Dermis blood vessel endothelial cell (primary cell): ENCODE results near the gene GDF9. TPM values are rescaled to one million over a fixed set of nuclear protein-coding genes. Genes with fewer than 3 reads are reported as not detected.

Experiments
- DNase-seq: peaks from one replicate; pipeline ENCODE4 v3.0.0; 2010
- total RNA-seq: library from RNA; depleted of rRNA; stranded (reverse); fragments of >200 nt; gene quantifications from 2 replicates; pipeline ENCODE4 v1.2.3, GENCODE V29; 2014

GDF9 gene, protein sequence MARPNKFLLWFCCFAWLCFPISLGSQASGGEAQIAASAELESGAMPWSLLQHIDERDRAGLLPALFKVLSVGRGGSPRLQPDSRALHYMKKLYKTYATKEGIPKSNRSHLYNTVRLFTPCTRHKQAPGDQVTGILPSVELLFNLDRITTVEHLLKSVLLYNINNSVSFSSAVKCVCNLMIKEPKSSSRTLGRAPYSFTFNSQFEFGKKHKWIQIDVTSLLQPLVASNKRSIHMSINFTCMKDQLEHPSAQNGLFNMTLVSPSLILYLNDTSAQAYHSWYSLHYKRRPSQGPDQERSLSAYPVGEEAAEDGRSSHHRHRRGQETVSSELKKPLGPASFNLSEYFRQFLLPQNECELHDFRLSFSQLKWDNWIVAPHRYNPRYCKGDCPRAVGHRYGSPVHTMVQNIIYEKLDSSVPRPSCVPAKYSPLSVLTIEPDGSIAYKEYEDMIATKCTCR
- 0.14 TPM in 1 of 2 replicates, not detected in the other for total RNA-seq

DNA sequence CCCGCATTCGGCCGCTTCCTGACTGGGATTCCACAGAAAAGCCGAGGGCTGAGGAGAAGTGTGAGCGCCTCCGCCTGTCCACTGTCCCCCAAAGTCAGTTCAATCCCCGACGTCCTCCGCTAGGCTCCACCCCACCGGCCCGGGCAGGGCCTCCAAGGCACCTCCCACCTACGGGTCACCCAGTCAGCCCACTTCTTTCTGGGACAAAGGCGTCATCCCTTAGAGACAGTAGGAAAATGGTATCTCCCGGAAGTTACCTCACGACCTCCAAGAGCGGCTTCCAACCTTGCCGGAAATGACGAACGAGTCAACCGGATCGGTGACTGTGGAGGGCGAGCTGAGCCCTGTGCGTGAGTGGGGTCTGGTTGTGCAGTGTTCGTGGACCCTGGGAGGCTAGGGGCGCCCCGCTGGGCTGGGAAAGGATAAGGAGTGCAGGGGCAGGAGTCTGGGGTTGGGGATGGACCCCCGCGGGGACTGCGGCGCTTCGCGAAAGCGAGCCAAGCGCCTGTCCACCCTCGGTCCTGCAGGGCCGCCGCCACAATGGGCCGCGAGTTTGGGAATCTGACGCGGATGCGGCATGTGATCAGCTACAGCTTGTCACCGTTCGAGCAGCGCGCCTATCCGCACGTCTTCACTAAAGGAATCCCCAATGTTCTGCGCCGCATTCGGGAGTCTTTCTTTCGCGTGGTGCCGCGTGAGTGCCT lies at the start of gene GDF9, which contains the start of gene UQCRQ:
TSS of gene GDF9 (minus strand) at position 128 of the 704 bp plus-strand sequence. CDS start 1,936 bp downstream, outside the sequence.
TSS of gene UQCRQ (plus strand) at position 301 of the 704 bp plus-strand sequence. CDS start at position 541, 240 bp downstream.
- peak; percentile 100 for DNase-seq

- DNase-seq = peak; percentile 48
Measured at GRCh38 chr5:132915681-132916080, 49.4 kb upstream of the GDF9 start.

DNA sequence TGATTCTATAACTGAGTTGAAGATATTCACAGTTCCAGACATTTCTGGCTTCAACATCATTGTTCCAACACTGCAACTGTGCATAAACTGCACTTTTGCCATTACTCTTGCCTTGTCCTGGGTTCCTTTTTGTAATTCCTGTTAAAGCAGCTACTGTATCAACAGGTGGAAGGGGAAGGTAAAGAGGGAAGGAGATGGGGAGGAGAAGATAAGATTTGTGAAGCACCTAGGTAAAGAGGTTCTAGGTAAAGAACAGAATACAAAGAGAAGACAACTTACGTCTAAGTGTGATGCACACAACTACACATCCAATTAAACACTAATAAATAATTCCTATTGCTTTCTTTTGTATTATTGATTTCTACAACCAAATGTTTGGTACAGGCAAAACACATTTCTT lies 43.4 kb upstream of the GDF9 start:
- DNase-seq = no peak

DNA sequence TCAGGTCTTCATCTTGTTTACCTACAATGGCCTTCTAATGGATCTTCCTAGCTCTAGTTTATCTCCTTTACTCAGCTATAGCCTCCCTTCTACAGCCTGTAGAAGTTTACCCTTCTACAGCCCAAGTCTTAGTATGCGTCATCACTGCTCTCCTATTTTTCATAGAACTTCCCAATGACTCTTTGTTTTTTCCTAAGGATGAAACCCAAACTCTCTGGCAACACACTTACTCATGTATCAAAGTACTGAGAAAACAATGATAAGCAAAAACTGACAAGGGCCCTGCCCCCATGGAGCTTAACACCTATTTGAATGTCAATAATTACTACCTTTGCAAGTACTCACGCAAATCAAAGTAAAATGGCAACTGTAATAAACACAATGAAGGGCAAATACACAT lies 40.9 kb upstream of the GDF9 start:
- DNase-seq = peak; percentile 83

- DNase-seq = peak; percentile 46
Measured at GRCh38 chr5:132905938-132906337, 39.7 kb upstream of the GDF9 start.

- DNase-seq = no peak
Measured at GRCh38 chr5:132901730-132902129, 35.5 kb upstream of the GDF9 start.

DNA sequence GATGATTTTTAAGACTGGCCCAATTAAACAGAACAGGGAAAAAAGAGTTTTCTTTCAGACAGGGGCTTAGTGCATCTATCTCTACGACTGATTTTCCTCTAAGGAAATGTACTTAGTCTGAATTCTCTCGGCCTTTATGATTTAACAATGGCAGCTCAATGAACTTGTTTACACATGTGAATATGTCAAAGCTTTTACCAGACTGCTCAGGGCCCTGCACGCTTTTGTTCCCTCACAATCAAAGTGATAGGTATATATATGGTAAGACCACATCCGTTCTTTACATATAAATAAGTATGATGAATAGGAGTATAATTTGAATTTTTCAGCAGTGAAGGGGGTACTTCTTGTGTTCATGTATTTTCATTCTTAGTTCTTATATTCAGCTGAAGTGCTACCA lies 34.8 kb upstream of the GDF9 start:
- no peak for DNase-seq

GRCh38 chr5:132898094-132898493 lies 31.8 kb upstream of the GDF9 start:
- DNase-seq = no peak

DNA sequence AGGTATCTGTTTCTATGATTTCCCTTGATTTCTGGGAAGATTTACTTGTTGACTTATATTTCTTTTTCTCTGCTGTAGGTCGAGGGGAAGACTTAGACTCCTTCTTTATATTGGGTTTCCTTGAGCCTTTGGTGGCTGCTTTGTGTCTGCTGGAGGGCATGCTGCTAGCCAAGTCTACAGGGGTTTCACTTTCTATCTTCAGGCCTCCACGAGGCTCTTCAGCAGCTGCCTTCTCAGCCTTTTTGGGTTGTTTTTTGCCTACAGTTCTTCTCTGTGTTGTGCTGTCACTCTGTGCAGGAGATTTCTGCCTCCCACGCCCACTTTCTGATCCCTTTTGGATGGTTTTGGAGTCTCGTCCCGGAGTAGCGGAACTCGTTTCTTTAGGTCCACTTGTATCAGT lies 30.4 kb upstream of the GDF9 start:
- no peak for DNase-seq

DNA sequence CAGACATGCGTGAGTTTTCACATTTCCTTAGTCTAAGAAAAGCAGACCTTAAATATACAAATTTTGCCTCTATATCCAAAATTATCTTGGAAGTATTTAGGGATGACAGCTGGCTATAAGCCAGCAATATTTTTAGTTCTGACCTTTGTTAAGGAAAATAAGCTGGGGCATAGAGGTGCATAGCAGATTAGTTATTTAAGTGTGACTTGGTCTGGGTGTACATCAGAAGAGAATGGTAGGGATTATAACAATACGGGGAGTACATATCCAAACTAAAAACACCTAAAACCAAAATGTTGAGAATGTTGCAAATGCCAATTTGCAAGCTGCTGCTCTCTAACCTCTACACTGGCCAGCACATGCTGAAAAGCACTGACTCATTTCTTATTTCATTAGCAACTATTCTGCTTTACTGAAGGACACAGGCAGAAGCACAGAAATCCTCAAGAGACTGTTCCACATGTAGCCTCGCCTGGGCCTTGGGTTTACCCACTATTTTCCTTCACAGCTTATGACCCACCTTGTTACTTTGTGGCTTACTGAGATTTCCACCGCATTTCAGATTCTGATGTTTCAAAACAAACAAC lies 29.5 kb upstream of the GDF9 start:
- no peak for DNase-seq

DNA sequence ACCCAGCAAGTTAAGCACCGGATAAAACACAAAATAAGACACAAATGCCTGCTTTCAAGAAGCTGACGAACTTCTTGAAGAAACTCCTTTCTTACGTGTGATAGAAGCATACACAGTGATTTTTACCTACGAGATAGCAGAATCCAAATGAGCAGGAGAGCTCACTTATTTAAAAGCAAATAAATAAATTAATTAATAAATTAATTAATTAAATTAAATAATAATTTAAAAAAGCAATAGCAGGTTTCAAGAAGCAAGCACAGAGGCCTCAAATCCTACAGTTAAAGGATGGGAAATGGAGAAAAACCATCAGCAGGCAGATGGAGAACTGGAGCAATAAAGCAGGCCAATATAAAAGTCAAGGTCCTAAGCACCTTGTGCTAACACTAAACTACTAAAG lies 24.5 kb upstream of the GDF9 start:
- no peak for DNase-seq

GRCh38 chr5:132889501-132889900 lies 23.2 kb upstream of the GDF9 start:
- no peak for DNase-seq

GRCh38 chr5:132887283-132887682 lies 21.0 kb upstream of the GDF9 start:
- no peak for DNase-seq

GRCh38 chr5:132886064-132886823 lies 20.0 kb upstream of the GDF9 start:
- no peak for DNase-seq

DNA sequence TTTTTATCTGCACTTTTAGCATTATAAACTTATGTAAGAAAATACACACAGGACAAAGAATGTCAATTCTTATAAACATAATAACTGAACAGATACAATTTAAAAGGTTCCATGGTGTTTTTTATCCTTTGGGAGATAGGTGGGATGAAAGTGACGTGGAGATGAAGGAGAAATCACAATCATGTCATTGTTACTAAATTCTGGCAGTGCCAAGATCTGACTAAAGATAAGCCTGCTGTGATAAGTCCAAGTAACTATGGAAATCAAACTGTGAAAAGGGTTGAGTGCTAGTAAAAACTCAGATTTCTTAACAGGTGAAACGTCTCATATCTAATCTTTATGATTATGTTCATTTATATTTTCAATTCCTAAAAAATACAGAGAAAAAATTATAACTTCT lies 18.3 kb upstream of the GDF9 start:
- no peak for DNase-seq

- peak; percentile 90 for DNase-seq
Measured at GRCh38 chr5:132883261-132883834, 17.1 kb upstream of the GDF9 start.

- DNase-seq = peak; percentile 34
Measured at GRCh38 chr5:132877938-132878337, 11.7 kb upstream of the GDF9 start.

DNA sequence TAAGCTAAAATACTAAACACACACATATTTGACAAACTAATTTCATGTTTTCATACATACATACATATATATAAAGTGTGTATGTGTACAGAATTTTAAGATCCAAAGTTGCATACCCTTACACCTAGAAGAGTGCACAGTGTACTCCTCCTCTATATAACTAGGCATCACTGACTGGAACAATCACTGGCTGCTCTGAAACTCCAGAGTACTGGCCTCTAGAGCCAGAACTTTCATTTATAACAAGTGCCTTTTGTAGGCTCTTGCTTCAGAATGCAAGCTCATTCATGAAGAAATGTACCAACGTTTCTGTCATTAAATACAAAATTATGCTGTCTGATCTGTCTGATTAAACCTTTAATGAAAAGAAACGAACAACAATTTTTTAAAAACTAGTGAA lies 11.2 kb upstream of the GDF9 start:
- no peak for DNase-seq

DNA sequence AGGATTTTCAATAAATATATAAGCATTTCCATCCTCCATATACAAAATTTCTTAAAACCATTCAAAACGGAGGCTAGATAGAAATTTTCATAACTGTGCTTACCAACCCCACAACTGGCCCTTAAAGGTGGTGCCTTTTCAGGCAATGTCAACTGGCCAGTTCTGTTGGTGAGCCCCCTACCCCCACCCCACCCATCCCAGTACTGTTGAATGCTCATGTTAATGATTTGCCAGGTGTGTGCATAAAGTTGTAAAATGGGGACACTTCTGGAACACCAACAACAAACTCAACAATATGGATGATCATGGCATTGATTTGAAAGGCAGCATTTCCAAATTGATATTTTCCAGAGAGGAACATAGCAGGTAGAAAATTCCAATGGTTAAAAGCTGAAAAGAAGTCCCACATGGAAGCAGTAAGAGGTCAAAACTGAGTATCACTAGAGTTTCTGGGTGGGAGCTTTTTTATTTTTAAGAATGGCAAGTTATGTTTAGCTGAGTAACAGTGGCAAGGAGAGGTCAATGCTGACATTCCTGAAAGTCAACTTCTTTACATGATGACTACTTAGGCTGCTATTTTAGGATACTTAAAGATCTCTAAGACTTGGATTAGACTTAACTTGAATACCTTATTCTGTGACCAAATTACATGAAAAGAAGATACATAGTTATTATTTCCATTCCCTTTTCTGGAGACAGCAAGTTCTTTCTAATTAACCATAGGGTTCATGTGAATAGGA lies 9.9 kb upstream of the GDF9 start:
- no peak for DNase-seq

DNA sequence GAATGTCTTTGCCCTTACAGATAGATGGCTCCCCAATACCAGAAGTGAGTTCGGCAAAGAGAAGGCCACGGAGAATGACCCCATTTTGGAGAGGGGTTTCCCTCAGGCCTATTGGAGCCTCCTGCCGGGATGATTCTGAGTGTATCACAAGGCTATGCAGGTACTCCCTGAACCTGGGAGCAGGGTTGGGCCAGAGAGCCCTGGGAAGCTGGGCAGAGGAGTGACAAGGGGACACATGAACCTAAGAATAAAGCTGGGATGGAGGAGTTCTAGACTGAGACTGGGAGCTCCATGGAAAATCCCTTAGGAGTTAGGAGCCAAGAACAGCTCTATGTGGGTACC lies 7.6 kb upstream of the GDF9 start:
- DNase-seq = no peak

- DNase-seq = no peak
Measured at GRCh38 chr5:132873119-132873929, 7.1 kb upstream of the GDF9 start, which contains the start of gene LEAP2. LEAP2 (plus strand) TSS chr5:132873668; CDS start chr5:132873695, 27 bp downstream.
